Endothelial cell of umbilical vein (primary cell): ENCODE data around the gene PEX16. TPM values are rescaled to one million over a fixed set of nuclear protein-coding genes. Genes with fewer than 3 reads are reported as not detected.
"Not testable (repeated sequence)": the region's sequence is repeated elsewhere in the genome, so short reads cannot be mapped to it uniquely, and the experiment has no call there.

ENCODE experiments used
- BruUV-seq: library from RNA; stranded (reverse); fragments of 400-500 nt; replicated peaks from 2 replicates; lab custom pipeline; 2021; lab: Mats Ljungman, UMichigan
- CTCF ChIA-PET: fragments of 300-600, 350-600 bp; sonication (Branson Sonifier 250); formaldehyde crosslinking; loops from one replicate; lab custom pipeline; 2021; ENCODE audit warnings: antibody characterized with exemption, inconsistent platforms; lab: Charles Lee
- POLR2A ChIA-PET: fragments of 300-600, 350-600 bp; sonication (Branson Sonifier 250); formaldehyde crosslinking; loops from one replicate; lab custom pipeline; 2021; ENCODE audit warnings: antibody characterized with exemption, inconsistent platforms; lab: Charles Lee
- DNase-seq: peaks from one replicate; pipeline ENCODE4 v3.0.0-alpha.2; 2011; ENCODE audit warnings: low read depth, low spot score
- FAIRE-seq: peaks from 2 replicates; lab custom pipeline; 2011; peaks lifted over from hg19 to GRCh38; lab: Jason Lieb, UNC
- H2AFZ ChIP-seq: 2 replicates; pipeline ENCODE4 v1.6.0; 2012; ENCODE audit warnings: low read depth, low read length, control low read depth, inconsistent platforms
- H3K27ac ChIP-seq: 2 replicates; pipeline ENCODE4 v1.5.1; 2011; ENCODE audit warnings: low read depth, mild to moderate bottlenecking, control low read depth, low read length, moderate library complexity; ENCODE audit not compliant: insufficient read depth
- H3K27me3 ChIP-seq, 2 experiments: 2 replicates each; pipeline versions ENCODE4 v1.6.0 to v1.6.1; 2011; ENCODE audit warnings: low read length in 2 of 2, mixed read lengths in 1 of 2; ENCODE audit not compliant: control insufficient read depth in 2 of 2, insufficient read depth in 2 of 2
- H3K36me3 ChIP-seq, 2 experiments: 2 replicates in 1 of 2; 3 replicates in 1 of 2; pipeline ENCODE4 v1.5.1; 2011; ENCODE audit warnings: low read length in 2 of 2, mild to moderate bottlenecking in 1 of 2, moderate library complexity in 1 of 2; ENCODE audit not compliant: control insufficient read depth in 2 of 2, insufficient read depth in 2 of 2; ENCODE audit errors: extremely low read depth in 1 of 2
- H3K4me1 ChIP-seq: 3 replicates; pipeline ENCODE4 v1.5.1; 2011; ENCODE audit warnings: mild to moderate bottlenecking, low read length; ENCODE audit not compliant: control insufficient read depth, insufficient read depth; ENCODE audit errors: extremely low read depth
- H3K4me2 ChIP-seq: 2 replicates; pipeline ENCODE4 v1.6.1; 2011; ENCODE audit warnings: low read length, control low read depth, mixed read lengths; ENCODE audit not compliant: insufficient read depth
- H3K4me3 ChIP-seq, 3 experiments: fragments of 200-600 bp in 1 of 3; sonication (generic), shearing (Covaris generic) in 1 of 3; replicated peaks in 1 of 3; 2 replicates each; pipeline ENCODE4 v1.5.1; 2011 to 2016; ENCODE audit warnings: control low read depth in 3 of 3, low read length in 3 of 3, mild to moderate bottlenecking in 2 of 3, inconsistent platforms in 1 of 3, low read depth in 1 of 3, moderate library complexity in 1 of 3; ENCODE audit not compliant: insufficient read depth in 1 of 3
- H3K79me2 ChIP-seq: 2 replicates; pipeline ENCODE4 v1.6.0; 2012; ENCODE audit warnings: low read length, inconsistent platforms; ENCODE audit not compliant: control insufficient read depth, insufficient read depth
- H3K9ac ChIP-seq: replicated peaks from 2 replicates; pipeline ENCODE3; 2011; ENCODE audit warnings: low read length, control low read depth; ENCODE audit not compliant: insufficient read depth; ENCODE audit errors: extremely low read depth
- H3K9me1 ChIP-seq: replicated peaks from 3 replicates; pipeline ENCODE4 v1.6.0; 2011; ENCODE audit warnings: mild to moderate bottlenecking, low read length; ENCODE audit not compliant: control insufficient read depth, insufficient read depth; ENCODE audit errors: extremely low read depth
- H3K9me3 ChIP-seq: replicated peaks from 2 replicates; pipeline ENCODE4 v1.5.1; 2012; ENCODE audit warnings: low read length, inconsistent platforms; ENCODE audit not compliant: control insufficient read depth, insufficient read depth
- H4K20me1 ChIP-seq: replicated peaks from 2 replicates; pipeline ENCODE3; 2011; ENCODE audit warnings: mild to moderate bottlenecking, low read length; ENCODE audit not compliant: control insufficient read depth, insufficient read depth; ENCODE audit errors: extremely low read depth
- FOS ChIP-seq: IDR thresholded peaks from 2 replicates; pipeline ENCODE4 v1.6.1; 2011; ENCODE audit warnings: mild to moderate bottlenecking, low read length, moderate library complexity, borderline replicate concordance; ENCODE audit not compliant: insufficient read depth
- GATA2 ChIP-seq: IDR thresholded peaks from 2 replicates; pipeline ENCODE4 v1.7.0; 2011; ENCODE audit warnings: low read depth, mild to moderate bottlenecking, moderate library complexity, mixed read lengths, low read length; ENCODE audit not compliant: insufficient read length, insufficient read depth
- JUN ChIP-seq: IDR thresholded peaks from 2 replicates; pipeline ENCODE4 v1.6.1; 2011; ENCODE audit warnings: borderline replicate concordance, low read depth; ENCODE audit not compliant: insufficient read length, insufficient read depth
- POLR2A ChIP-seq: IDR thresholded peaks from 2 replicates; pipeline ENCODE4 v1.6.1; 2012; ENCODE audit warnings: low read depth, mild to moderate bottlenecking, control low read depth, low read length
- dilution Hi-C: fragments of 300-500 bp; cut with MboI; formaldehyde crosslinking; loops from one replicate; pipeline ENCODE4 v1.15.0; 2019; ENCODE audit warnings: low sequenced_read_pairs; ENCODE audit not compliant: extremely low pct_ligation_motif_present
- intact Hi-C: fragments of 100-400 bp; cut with micrococcal nuclease; formaldehyde crosslinking; loops from one replicate; pipeline ENCODE4 v1.10.0; 2022
- polyA plus RNA-seq, 4 experiments: library from polyadenylated mRNA; depleted of rRNA in 3 of 4; stranded (reverse) in 3 of 4; unstranded in 1 of 4; fragments of >200 nt; gene quantifications; 2 replicates each; pipeline versions ENCODE4 v1.2.1 to v1.2.3, GENCODE V29; 2011 to 2012; ENCODE audit warnings: missing spikeins in 1 of 4
- total RNA-seq: library from RNA; stranded (reverse); gene quantifications from 2 replicates; pipeline ENCODE4 v1.2.3, GENCODE V29; 2021

The PEX16 gene
- total and polyA plus RNA-seq, 2 donors (not counting 3 experiments of a cell fraction or from before 2014, with no cell fraction given): 27.4 to 32.2 TPM

DNA sequence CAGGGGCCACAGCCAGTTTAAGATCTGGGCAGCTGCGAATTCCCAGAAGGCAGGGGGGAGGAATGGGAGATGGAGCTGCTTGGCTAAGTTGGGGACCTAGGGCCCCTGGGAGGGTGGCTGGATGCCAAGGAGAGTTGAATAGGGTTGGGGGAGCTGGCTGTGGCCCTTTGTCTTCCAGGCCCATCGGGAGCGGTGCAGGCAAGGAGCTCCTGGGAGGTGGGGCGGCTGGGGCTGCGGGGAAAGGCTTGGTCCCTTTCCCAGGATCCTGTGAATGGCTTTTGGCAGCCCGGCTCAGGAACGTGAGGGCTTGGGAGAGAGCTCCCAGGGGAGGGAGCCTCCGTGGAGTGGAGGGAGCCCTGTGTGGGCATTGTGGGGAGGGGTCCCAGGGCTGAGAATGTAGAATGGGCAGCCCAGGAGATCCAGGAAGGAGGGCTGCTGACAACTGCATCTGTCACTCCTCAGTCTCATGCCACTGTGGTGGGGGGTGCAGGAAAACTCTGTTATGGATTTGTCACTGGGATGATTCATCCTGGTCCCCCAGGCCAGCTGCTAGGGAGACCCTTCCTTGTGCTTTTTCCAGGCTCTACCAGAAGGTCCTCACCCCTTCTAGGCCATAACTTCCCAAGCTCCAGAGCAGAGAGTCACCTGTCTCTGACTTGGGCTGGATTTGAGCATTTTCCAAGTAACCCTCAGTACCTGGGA lies 16.6 kb downstream of the PEX16 start:
- TF ChIP-seq FOS (no peak), POLR2A (no peak), JUN (no peak), GATA2 (no peak)
- ChIA-PET POLR2A (no interaction called here), CTCF (no interaction called here)
- no peak overlapping the region for H3K9ac ChIP-seq
- peaks cover 4 to 9% of the 10 kb centered on the region in 2 experiments for H3K27me3 ChIP-seq
- no peaks in the 10 kb centered on the region for H4K20me1 ChIP-seq
- H3K4me1 ChIP-seq: peaks cover 10% of the 10 kb centered on the region
- H3K9me1 ChIP-seq: no peaks in the 10 kb centered on the region
- no peak overlapping the region for H3K4me2 ChIP-seq
- H3K4me3 ChIP-seq: no peak overlapping the region
- no peak overlapping the region for H3K27ac ChIP-seq
- FAIRE-seq: no peak
- intact Hi-C loops (no loop called here), dilution Hi-C loops (no loop called here)
- BruUV-seq: no TSS peak
- no peaks in the 10 kb centered on the region for H3K36me3 ChIP-seq
- DNase-seq: no peak
- H3K79me2 ChIP-seq: no peaks in the 10 kb centered on the region
- H3K9me3 ChIP-seq: no peaks in the 10 kb centered on the region
- H2AFZ ChIP-seq: no peak overlapping the region

DNA sequence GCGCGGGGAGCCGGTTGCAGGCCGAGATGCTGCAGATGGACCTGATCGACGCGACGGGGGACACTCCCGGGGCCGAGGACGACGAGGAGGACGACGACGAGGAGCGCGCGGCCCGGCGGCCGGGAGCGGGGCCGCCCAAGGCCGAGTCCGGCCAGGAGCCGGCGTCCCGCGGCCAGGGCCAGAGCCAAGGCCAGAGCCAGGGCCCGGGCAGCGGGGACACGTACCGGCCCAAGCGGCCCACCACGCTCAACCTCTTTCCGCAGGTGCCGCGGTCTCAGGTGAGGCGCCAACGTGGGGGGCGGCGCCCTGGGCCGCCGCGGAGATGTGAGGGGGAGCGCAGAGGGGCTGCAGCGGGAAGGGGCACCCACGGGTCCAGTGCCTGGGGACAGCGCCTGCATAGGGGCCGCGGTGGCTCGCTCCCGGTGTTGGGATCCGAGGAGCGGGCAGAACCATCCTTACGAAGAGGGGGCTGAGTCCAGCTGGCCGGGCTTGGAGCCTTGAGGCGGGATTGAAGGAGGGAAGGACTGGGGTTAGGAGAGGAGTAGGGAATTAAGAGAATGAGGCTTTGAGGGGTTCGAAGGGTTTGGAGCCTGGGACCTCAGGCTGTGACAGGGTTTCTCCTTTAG lies 17.4 kb downstream of the PEX16 start:
- dilution Hi-C loops, H4K20me1 ChIP-seq, DNase-seq, FAIRE-seq, CTCF ChIA-PET, H3K9me3 ChIP-seq, POLR2A ChIA-PET, H3K27ac ChIP-seq, H3K36me3 ChIP-seq, H3K27me3 ChIP-seq, BruUV-seq, H3K79me2 ChIP-seq, H3K9me1 ChIP-seq, intact Hi-C loops: not testable (repeated sequence)
- Histone ChIP-seq H2AFZ (peak overlapping the region; percentile 68), H3K4me1 (peaks cover 10% of the 10 kb centered on the region), H3K9ac (peak overlapping the region; percentile 41), H3K4me2 (peak overlapping the region; percentile 67), H3K4me3 (peak overlapping the region; percentile 35 to 45 (median 40))
